ENCODE results near the gene MYO7B.

MYO7B gene

DNA sequence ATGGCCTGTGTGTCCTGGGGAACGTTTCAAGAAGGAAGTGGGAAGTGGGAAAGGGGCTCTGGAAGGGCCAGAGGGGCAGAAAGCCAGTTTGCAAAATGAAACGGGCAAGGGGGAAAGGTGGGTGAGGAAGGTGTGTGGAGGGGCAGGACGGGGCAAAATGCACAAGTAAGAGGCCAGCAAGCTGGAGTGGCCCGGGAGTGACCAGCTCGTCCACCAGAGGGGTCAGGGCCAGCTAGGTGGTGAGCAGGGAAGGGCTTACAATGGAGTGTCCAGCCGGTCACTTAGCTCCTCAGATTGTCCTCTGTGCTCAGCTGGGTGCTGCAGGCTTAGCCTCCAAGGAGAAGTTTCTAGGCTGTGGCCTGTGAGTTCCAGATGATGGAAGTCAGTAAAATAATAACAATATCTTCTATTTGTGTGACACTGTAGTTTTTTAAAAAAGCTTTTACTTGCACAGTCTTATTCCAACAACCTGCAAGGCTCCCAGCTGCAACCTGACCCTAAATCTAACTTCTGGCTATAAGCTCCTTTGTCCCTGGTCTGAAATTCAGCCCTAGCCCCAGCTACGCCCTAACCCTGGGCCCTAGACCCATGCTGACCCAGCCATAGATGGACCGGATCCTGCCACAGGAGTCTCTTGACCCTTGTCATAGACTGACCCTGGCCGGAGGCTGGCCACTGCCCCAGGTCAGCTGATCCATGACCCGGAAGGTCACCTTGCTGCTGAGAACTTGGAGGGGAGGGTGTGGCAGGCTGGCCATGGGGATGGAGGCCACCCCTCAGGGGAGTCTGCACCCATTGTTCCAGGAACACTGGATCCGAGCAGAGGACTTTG lies 29.2 kb downstream of the MYO7B start:
- no peak overlapping the region for H3K4me3 ChIP-seq (ENCODE audit: low read depth, low read length)
- DNase-seq: no peak
- in situ Hi-C loops (cut with HindIII; ENCODE audit: low pct_ligation_motif_present, low sequenced_read_pairs): no loop called here
- no peak overlapping the region for H3K27ac ChIP-seq
- H3K27me3 ChIP-seq (replicated peaks): no peaks in the 10 kb centered on the region
- H3K36me3 ChIP-seq (replicated peaks): no peaks in the 10 kb centered on the region
- TF ChIP-seq, protein P1, sequence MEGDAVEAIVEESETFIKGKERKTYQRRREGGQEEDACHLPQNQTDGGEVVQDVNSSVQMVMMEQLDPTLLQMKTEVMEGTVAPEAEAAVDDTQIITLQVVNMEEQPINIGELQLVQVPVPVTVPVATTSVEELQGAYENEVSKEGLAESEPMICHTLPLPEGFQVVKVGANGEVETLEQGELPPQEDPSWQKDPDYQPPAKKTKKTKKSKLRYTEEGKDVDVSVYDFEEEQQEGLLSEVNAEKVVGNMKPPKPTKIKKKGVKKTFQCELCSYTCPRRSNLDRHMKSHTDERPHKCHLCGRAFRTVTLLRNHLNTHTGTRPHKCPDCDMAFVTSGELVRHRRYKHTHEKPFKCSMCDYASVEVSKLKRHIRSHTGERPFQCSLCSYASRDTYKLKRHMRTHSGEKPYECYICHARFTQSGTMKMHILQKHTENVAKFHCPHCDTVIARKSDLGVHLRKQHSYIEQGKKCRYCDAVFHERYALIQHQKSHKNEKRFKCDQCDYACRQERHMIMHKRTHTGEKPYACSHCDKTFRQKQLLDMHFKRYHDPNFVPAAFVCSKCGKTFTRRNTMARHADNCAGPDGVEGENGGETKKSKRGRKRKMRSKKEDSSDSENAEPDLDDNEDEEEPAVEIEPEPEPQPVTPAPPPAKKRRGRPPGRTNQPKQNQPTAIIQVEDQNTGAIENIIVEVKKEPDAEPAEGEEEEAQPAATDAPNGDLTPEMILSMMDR (IDR thresholded peaks at IDR 0.05; ENCODE audit: low read depth, low read length, missing control alignments): no peak

- in situ Hi-C loops (cut with HindIII; ENCODE audit: low pct_ligation_motif_present, low sequenced_read_pairs): no loop called here
Observed at GRCh38 chr2:127565261-127566138, 30.0 kb downstream of the MYO7B start.

DNA sequence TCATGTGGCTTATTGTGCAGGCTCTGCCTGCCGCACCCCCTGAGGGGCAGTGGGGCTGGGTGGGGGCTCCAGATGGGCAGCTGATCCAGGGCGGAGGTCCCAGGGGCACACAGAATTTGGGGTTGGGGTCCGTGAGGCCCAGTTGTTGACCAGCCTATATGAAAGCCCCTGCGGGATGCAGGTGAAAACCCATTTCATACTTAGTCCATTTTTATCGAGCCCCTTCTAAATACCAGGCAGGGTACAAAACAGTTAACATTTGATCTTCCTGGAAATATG lies 30.6 kb downstream of the MYO7B start:
- Histone ChIP-seq H3K27me3 (replicated peaks) (no peaks in the 10 kb centered on the region), H3K4me3 (ENCODE audit: low read depth, low read length) (no peak overlapping the region), H3K36me3 (replicated peaks) (no peaks in the 10 kb centered on the region), H3K27ac (no peak overlapping the region)
- DNase-seq: no peak
- in situ Hi-C loops (cut with HindIII; ENCODE audit: low pct_ligation_motif_present, low sequenced_read_pairs): no loop called here
- TF ChIP-seq, protein P1 (IDR thresholded peaks at IDR 0.05; ENCODE audit: low read depth, low read length, missing control alignments): no peak

More at GRCh38 chr2:127565261-127566138, 30.0 kb downstream of the MYO7B start:
- no peaks in the 10 kb centered on the region for H3K36me3 ChIP-seq (replicated peaks)
- DNase-seq: no peak
- TF ChIP-seq, protein P1 (IDR thresholded peaks at IDR 0.05; ENCODE audit: low read depth, low read length, missing control alignments): no peak
- H3K27ac ChIP-seq: no peak overlapping the region
- no peak overlapping the region for H3K4me3 ChIP-seq (ENCODE audit: low read depth, low read length)
- H3K27me3 ChIP-seq (replicated peaks): no peaks in the 10 kb centered on the region

GRCh38 chr2:127566576-127566975 lies 31.1 kb downstream of the MYO7B start:
- Histone ChIP-seq H3K27me3 (replicated peaks) (no peaks in the 10 kb centered on the region), H3K27ac (no peak overlapping the region), H3K36me3 (replicated peaks) (no peaks in the 10 kb centered on the region), H3K4me3 (ENCODE audit: low read depth, low read length) (no peak overlapping the region)
- DNase-seq: no peak
- TF ChIP-seq, protein P1 (IDR thresholded peaks at IDR 0.05; ENCODE audit: low read depth, low read length, missing control alignments): no peak
- in situ Hi-C loops (cut with HindIII; ENCODE audit: low pct_ligation_motif_present, low sequenced_read_pairs): no loop called here

DNA sequence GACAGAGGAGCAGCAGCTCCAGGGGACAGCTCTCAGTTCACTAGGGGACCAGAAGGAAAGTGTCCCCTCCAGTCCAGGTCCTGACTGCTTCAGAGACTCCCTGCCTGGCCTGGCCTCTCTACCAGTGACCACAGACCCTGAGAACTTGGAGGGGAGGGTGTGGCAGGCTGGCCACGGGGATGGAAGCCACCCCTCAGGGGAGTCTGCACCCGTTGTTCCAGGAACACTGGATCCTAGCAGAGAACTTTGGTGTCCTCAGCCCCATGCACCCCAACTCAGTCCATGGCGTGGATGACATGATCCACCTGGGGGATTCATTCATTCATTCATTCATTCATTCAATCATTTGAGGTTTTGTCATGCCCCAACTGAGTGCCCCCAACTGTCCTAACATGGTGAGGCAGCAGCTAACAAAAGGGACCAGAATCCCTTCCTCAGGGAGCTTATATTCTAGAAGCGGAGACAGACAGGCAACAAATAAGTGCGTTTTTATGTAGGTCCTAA lies 31.9 kb downstream of the MYO7B start:
- DNase-seq: no peak
- TF ChIP-seq, protein P1 (IDR thresholded peaks at IDR 0.05; ENCODE audit: low read depth, low read length, missing control alignments): no peak
- in situ Hi-C loops (cut with HindIII; ENCODE audit: low pct_ligation_motif_present, low sequenced_read_pairs): no loop called here
- Histone ChIP-seq H3K36me3 (replicated peaks) (no peaks in the 10 kb centered on the region), H3K27ac (no peak overlapping the region), H3K4me3 (ENCODE audit: low read depth, low read length) (no peak overlapping the region), H3K27me3 (replicated peaks) (no peaks in the 10 kb centered on the region)

Data from brain microvascular endothelial cell (primary cell).